ENCODE results near the gene RBL2.
"Not testable (repeated sequence)": the region's sequence is repeated elsewhere in the genome, so short reads cannot be mapped to it uniquely, and the experiment has no call there.

RBL2 gene

DNA sequence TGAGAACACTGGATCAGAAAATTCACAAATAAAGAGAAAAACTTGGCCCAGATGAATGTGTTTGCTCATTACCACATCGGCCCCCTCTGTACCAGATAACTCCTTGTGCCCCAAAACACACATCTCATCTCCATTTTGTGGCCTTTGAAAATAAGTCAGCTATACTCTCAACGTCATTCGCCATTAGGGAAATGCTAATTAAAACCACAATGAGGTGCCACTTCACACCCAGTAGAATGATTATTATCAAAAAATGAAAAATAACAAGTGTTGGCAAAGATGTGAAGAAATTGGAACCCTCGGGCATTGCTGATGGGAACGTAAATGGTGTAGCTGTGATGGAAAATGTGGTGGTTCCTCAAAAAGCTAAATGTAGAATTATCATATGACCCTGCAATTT is 103.4 kb downstream of the RBL2 start:
- no peak for DNase-seq (ENCODE audit: low spot score)

DNA sequence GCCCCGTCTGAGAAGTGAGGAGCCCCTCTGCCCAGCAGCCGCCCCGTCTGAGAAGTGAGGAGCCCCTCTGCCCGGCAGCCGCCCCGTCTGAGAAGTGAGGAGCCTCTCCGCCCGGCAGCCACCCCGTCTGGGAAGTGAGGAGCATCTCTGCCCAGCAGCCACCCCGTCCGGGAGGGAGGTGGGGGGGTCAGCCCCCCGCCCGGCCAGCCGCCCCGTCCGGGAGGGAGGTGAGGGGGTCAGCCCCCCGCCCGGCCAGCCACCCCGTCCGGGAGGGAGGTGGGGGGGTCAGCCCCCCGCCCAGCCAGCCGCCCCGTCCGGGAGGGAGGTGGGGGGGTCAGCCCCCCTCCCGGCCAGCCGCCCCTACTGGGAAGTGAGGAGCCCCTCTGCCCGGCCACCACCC is 105.1 kb downstream of the RBL2 start:
- not testable (repeated sequence) for DNase-seq (ENCODE audit: low spot score)

DNA sequence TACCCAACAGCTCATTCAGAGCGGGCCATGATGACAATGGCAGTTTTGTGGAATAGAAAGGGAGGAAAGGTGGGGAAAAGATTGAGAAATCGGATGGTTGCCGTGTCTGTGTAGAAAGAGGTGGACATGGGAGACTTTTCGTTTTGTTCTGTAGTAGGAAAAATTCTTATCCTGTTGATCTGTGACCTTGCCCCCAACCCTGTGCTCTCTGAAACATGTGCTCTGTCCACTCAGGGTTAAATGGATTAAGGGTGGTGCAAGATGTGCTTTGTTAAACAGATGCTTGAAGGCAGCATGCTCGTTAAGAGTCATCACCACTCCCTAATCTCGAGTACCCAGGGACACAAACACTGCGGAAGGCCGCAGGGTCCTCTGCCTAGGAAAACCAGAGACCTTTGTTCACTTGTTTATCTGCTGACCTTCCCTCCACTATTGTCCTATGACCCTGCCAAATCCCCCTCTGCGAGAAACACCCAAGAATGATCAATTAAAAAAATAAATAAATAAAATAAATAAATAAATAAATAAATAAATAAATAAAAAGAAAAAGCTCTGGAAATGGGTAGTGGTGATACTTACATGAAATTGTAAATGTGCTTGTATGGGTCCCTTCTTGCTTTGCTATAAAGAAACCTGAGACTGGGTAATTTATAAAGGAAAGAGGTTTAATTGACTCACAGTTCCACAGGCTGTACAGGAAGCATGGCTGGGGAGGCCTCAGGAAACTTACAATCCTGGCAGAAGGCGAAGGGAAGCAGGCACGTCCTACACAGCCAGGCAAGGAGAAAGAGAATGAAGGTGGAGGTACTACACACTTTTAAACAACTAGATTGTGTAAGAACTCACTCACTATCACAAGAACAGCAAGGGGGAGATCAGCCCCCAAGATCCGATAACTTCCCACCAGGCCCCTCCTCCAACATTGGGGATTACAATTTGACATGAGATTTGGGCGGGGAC is 105.8 kb downstream of the RBL2 start:
- DNase-seq (ENCODE audit: low spot score) = not testable (repeated sequence)
